ENCODE results near the gene NRXN3. TPM values are rescaled to one million over a fixed set of nuclear protein-coding genes. Genes with fewer than 3 reads are reported as not detected.

Gene NRXN3
- polyA plus RNA-seq, 1 donor (not counting 4 experiments of a cell fraction or from before 2014, with no cell fraction given), result 0.89 TPM

DNA sequence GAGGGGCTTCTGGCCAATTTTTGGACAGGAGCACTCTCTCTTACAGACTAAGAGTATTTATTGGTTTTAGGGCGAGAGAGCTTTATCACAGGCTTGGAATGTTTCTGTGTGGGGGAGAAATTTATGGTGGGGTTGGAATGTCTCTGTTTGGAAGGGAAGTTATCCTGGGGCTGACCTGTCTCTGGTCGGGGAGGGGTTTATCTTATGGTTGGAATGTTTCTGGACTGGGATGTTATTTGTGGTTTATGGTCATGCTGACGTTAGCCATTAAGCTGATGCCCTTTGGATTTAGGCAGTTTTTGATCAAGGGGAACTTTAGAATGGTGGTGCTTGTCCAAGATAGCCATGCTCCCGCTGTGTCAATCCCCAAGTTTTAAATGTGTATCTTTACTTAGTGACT is 1426.4 kb downstream of the NRXN3 start:
- no peaks in the 10 kb centered on the region for H3K9me1 ChIP-seq (ENCODE audit: control insufficient read depth, extremely low read depth, insufficient read depth, low read length)
- no peaks in the 10 kb centered on the region for H3K36me3 ChIP-seq (ENCODE audit: control insufficient read depth in 2 of 2, extremely low read depth in 1 of 2, insufficient read depth in 2 of 2, low read length in 2 of 2)
- FAIRE-seq, result no peak
- no peaks in the 10 kb centered on the region for H3K27me3 ChIP-seq (ENCODE audit: control insufficient read depth, extremely low read depth, insufficient read depth, low read length)
- H3K4me2 ChIP-seq (ENCODE audit: control insufficient read depth, extremely low read depth, insufficient read depth, low read depth, low read length), result no peak overlapping the region
- peaks cover 5% of the 10 kb centered on the region for H3K4me1 ChIP-seq (ENCODE audit: control insufficient read depth, extremely low read depth, insufficient read depth, low read length)
- H3K9ac ChIP-seq (ENCODE audit: control insufficient read depth, extremely low read depth, insufficient read depth, low read length), result no peak overlapping the region
- H2AFZ ChIP-seq (ENCODE audit: control insufficient read depth, low read length), result no peak overlapping the region
- H3K79me2 ChIP-seq (ENCODE audit: control insufficient read depth, insufficient read depth, low read length), result no peaks in the 10 kb centered on the region
- TF ChIP-seq, protein P1, sequence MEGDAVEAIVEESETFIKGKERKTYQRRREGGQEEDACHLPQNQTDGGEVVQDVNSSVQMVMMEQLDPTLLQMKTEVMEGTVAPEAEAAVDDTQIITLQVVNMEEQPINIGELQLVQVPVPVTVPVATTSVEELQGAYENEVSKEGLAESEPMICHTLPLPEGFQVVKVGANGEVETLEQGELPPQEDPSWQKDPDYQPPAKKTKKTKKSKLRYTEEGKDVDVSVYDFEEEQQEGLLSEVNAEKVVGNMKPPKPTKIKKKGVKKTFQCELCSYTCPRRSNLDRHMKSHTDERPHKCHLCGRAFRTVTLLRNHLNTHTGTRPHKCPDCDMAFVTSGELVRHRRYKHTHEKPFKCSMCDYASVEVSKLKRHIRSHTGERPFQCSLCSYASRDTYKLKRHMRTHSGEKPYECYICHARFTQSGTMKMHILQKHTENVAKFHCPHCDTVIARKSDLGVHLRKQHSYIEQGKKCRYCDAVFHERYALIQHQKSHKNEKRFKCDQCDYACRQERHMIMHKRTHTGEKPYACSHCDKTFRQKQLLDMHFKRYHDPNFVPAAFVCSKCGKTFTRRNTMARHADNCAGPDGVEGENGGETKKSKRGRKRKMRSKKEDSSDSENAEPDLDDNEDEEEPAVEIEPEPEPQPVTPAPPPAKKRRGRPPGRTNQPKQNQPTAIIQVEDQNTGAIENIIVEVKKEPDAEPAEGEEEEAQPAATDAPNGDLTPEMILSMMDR (optimal IDR thresholded peaks at IDR 0.05 in 1 of 3, IDR thresholded peaks at IDR 0.05 in 1 of 3, conservative IDR thresholded peaks at IDR 0.05 in 1 of 3; ENCODE audit: extremely low read depth in 1 of 3, insufficient read depth in 2 of 3, low read length in 3 of 3), result no peak
- TF ChIP-seq EZH2 (IDR thresholded peaks at IDR 0.05; ENCODE audit: low read length), result no peak
- dilution Hi-C loops (cut with MboI; ENCODE audit: extremely low pct_ligation_motif_present, low sequenced_read_pairs), result no loop called here
- H3K9me3 ChIP-seq (ENCODE audit: control insufficient read depth, low read depth, low read length), result no peaks in the 10 kb centered on the region
- no peak overlapping the region for H3K4me3 ChIP-seq (ENCODE audit: control insufficient read depth in 2 of 3, extremely low read depth in 1 of 3, insufficient read depth in 2 of 3, low read depth in 1 of 3, low read length in 3 of 3)
- DNase-seq (ENCODE audit: low read depth, low spot score), result no peak
- H3K27ac ChIP-seq (ENCODE audit: control insufficient read depth, insufficient read depth, low read length), result no peak overlapping the region
- no peaks in the 10 kb centered on the region for H4K20me1 ChIP-seq (ENCODE audit: control insufficient read depth, extremely low read depth, insufficient read depth, low read length)

DNA sequence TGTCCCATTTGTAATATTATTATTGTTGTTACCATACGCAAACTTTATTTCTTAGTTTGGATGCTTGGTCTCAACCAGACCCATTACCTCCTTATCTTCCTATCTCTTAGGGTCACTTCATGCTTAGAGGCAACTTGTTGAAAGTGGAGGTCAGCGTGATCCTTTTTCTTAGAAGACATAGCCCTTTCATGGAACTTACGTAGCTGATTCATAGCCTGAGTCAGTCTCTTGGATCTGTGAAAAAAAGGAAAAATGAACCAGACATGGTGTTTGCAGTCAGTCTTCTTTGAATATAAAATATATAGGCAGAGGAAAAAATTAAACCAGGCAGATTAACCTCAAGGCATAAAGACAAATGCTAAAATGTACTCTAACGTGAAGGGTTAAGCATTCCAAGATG is 1427.4 kb downstream of the NRXN3 start:
- no peaks in the 10 kb centered on the region for H3K9me3 ChIP-seq (ENCODE audit: control insufficient read depth, low read depth, low read length)
- dilution Hi-C loops (cut with MboI; ENCODE audit: extremely low pct_ligation_motif_present, low sequenced_read_pairs), result no loop called here
- TF ChIP-seq EZH2 (IDR thresholded peaks at IDR 0.05; ENCODE audit: low read length), result no peak
- TF ChIP-seq, protein P1 (optimal IDR thresholded peaks at IDR 0.05 in 1 of 3, IDR thresholded peaks at IDR 0.05 in 1 of 3, conservative IDR thresholded peaks at IDR 0.05 in 1 of 3; ENCODE audit: extremely low read depth in 1 of 3, insufficient read depth in 2 of 3, low read length in 3 of 3), result no peak
- no peaks in the 10 kb centered on the region for H3K9me1 ChIP-seq (ENCODE audit: control insufficient read depth, extremely low read depth, insufficient read depth, low read length)
- H4K20me1 ChIP-seq (ENCODE audit: control insufficient read depth, extremely low read depth, insufficient read depth, low read length), result no peaks in the 10 kb centered on the region
- no peaks in the 10 kb centered on the region for H3K27me3 ChIP-seq (ENCODE audit: control insufficient read depth, extremely low read depth, insufficient read depth, low read length)
- H3K4me2 ChIP-seq (ENCODE audit: control insufficient read depth, extremely low read depth, insufficient read depth, low read depth, low read length), result no peak overlapping the region
- no peak overlapping the region for H2AFZ ChIP-seq (ENCODE audit: control insufficient read depth, low read length)
- no peak overlapping the region for H3K27ac ChIP-seq (ENCODE audit: control insufficient read depth, insufficient read depth, low read length)
- no peak overlapping the region for H3K9ac ChIP-seq (ENCODE audit: control insufficient read depth, extremely low read depth, insufficient read depth, low read length)
- no peak for FAIRE-seq
- no peak overlapping the region for H3K4me3 ChIP-seq (ENCODE audit: control insufficient read depth in 2 of 3, extremely low read depth in 1 of 3, insufficient read depth in 2 of 3, low read depth in 1 of 3, low read length in 3 of 3)
- H3K79me2 ChIP-seq (ENCODE audit: control insufficient read depth, insufficient read depth, low read length), result no peaks in the 10 kb centered on the region
- H3K4me1 ChIP-seq (ENCODE audit: control insufficient read depth, extremely low read depth, insufficient read depth, low read length), result peaks cover 5% of the 10 kb centered on the region
- no peaks in the 10 kb centered on the region for H3K36me3 ChIP-seq (ENCODE audit: control insufficient read depth in 2 of 2, extremely low read depth in 1 of 2, insufficient read depth in 2 of 2, low read length in 2 of 2)
- no peak for DNase-seq (ENCODE audit: low read depth, low spot score)
